PC-9 (cell line): ENCODE data around the gene SAMD11. TPM values are rescaled to one million over a fixed set of nuclear protein-coding genes. Genes with fewer than 3 reads are reported as not detected.
"Not testable (repeated sequence)": the region's sequence is repeated elsewhere in the genome, so short reads cannot be mapped to it uniquely, and the experiment has no call there.

ENCODE experiments used
- BruUV-seq: library from RNA; stranded (reverse); fragments of 400-500 nt; replicated peaks from 2 replicates; lab custom pipeline; 2021; lab: Mats Ljungman, UMichigan
- CTCF ChIA-PET: fragments of 300-600 bp; sonication (Branson Sonifier 250); formaldehyde crosslinking; loops from one replicate; lab custom pipeline; 2022; ENCODE audit warnings: antibody characterized with exemption; lab: Charles Lee
- POLR2A ChIA-PET: fragments of 300-600 bp; sonication (Branson Sonifier 250); formaldehyde crosslinking; loops from one replicate; lab custom pipeline; 2022; ENCODE audit warnings: antibody characterized with exemption; ENCODE audit not compliant: unreplicated experiment; lab: Charles Lee
- DNase-seq, 2 experiments: peaks; one replicate each; pipeline versions ENCODE4 v3.0.0 to v3.0.0-alpha.2; 2015 to 2022; ENCODE audit warnings: mixed read lengths in 1 of 2
- H2AFZ ChIP-seq: fragments of 200-600 bp; sonication (generic); 2 replicates; pipeline ENCODE4 v1.8.1; 2017; ENCODE audit warnings: antibody characterized with exemption
- H3F3A ChIP-seq: fragments of 200-600 bp; sonication (generic); 2 replicates; pipeline ENCODE4 v1.8.1; 2017; ENCODE audit warnings: antibody characterized with exemption, mild to moderate bottlenecking, low read depth; ENCODE audit not compliant: insufficient read depth
- H3K27ac ChIP-seq: fragments of 200-600 bp; sonication (generic); 2 replicates; pipeline ENCODE4 v1.6.1; 2016; ENCODE audit warnings: mixed run types
- H3K27me3 ChIP-seq: fragments of 200-600 bp; sonication (generic); 2 replicates; pipeline ENCODE4 v1.6.1; 2016; ENCODE audit warnings: low read depth, mixed run types; ENCODE audit not compliant: insufficient read depth
- H3K36me3 ChIP-seq: fragments of 200-600 bp; sonication (generic); 2 replicates; pipeline ENCODE4 v1.6.1; 2016; ENCODE audit warnings: low read depth, mixed run types
- H3K4me1 ChIP-seq: fragments of 200-600 bp; sonication (generic); replicated peaks from 2 replicates; pipeline ENCODE4 v1.6.1; 2016; ENCODE audit warnings: mixed run types; ENCODE audit not compliant: insufficient read depth
- H3K4me2 ChIP-seq: fragments of 200-600 bp; sonication (generic); 2 replicates; pipeline ENCODE4 v1.6.1; 2017; ENCODE audit warnings: mixed run types
- H3K4me3 ChIP-seq: fragments of 200-600 bp; sonication (generic); 2 replicates; pipeline ENCODE4 v1.6.1; 2016; ENCODE audit warnings: mixed run types
- H3K79me2 ChIP-seq: fragments of 200-600 bp; sonication (generic); 2 replicates; pipeline ENCODE4 v1.6.1; 2017; ENCODE audit warnings: low read depth, mixed run types
- H3K9me2 ChIP-seq: fragments of 200-600 bp; sonication (generic); 2 replicates; pipeline ENCODE4 v1.8.1; 2017; ENCODE audit warnings: mild to moderate bottlenecking; ENCODE audit not compliant: insufficient read depth
- H3K9me3 ChIP-seq: fragments of 200-600 bp; sonication (generic); 2 replicates; pipeline ENCODE4 v1.8.1; 2016; ENCODE audit warnings: low read depth; ENCODE audit not compliant: insufficient read depth
- H4K20me1 ChIP-seq: fragments of 200-600 bp; sonication (generic); 2 replicates; pipeline ENCODE4 v1.8.1; 2017; ENCODE audit not compliant: insufficient read depth
- CTCF ChIP-seq: fragments of 200-600 bp; sonication (generic); conservative IDR thresholded peaks from 2 replicates; pipeline ENCODE4 v1.6.1; 2017; ENCODE audit warnings: mixed run types, antibody characterized with exemption, mild to moderate bottlenecking, moderate library complexity
- EZH2 ChIP-seq: fragments of 200-600 bp; sonication (generic); IDR thresholded peaks from 2 replicates; pipeline ENCODE4 v1.8.0; 2017; ENCODE audit warnings: antibody characterized with exemption, low read depth
- intact Hi-C: fragments of 100-400 bp; cut with micrococcal nuclease; formaldehyde crosslinking; loops from one replicate; pipeline ENCODE4 v1.10.0; 2022; ENCODE audit not compliant: unreplicated experiment
- total RNA-seq: library from RNA; stranded (reverse); gene quantifications from 2 replicates; pipeline ENCODE4 v1.2.3, GENCODE V29; 2021

The SAMD11 gene
- total RNA-seq, 1 experiment from 2014 or later = 0.59 TPM

DNA sequence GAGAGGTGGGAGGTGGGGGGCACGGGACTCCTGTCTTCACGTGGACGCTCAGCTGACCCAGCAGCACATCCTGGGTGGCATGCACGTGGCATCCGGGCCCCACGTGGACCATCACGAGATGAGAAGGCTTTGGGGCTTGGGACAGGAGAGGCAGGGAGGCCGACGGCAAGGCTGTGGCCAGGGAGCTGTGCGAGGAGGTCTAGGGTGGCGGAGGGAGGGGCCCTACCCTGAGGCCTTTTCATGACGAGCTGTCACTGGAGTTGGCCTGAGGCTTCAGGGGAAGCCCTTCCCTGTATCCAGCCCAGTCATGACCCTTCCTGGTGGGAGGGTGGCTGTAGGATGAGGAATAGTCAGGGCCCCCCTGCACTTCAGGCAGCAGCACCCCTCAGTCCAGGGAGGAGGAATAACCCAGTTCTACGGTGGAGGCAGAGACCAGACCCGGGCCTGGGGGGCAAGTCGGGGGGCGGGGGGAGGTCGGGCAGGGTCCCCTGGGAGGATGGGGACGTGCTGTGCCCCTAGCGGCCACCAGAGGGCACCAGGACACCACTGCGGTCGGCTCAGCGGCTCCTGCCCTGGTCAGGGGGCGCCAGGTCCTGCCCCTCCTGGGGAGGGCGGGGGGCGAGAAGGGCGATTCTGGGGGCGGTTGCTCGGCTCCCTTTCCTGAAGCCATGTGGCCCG lies 60.2 kb downstream of the SAMD11 start:
- H2AFZ ChIP-seq = no peak overlapping the region
- no peak for TF ChIP-seq EZH2
- TF ChIP-seq CTCF = peak; percentile 92

GRCh38 chr1:984476-984814 lies 60.7 kb downstream of the SAMD11 start:
- peaks cover 7% of the 10 kb centered on the region; the same call in 1 of the 2 replicates for H3F3A ChIP-seq
- TF ChIP-seq EZH2 (no peak), CTCF (no peak)
- ChIA-PET POLR2A (interaction anchor here (0.6 to 0.7 kb wide), 2 partner anchors 17 to 280 kb away, joined by 3 to 8 read pairs; no protein-coding TSS in a partner anchor), CTCF (interaction anchor here (1.1 kb wide), 1 partner anchor 23 kb away, joined by 8 read pairs; no protein-coding TSS in a partner anchor)
- H3K4me3 ChIP-seq = no peak overlapping the region
- H2AFZ ChIP-seq = no peak overlapping the region
- no peaks in the 10 kb centered on the region for H3K27me3 ChIP-seq
- intact Hi-C loops = loop anchor here (1.0 to 10.0 kb wide), 3 partner anchors 79 to 308 kb away; partner anchors contain the start of genes B3GALT6 and SDF4
- no peaks in the 10 kb centered on the region for H3K9me2 ChIP-seq
- H3K27ac ChIP-seq = no peak overlapping the region
- H3K9me3 ChIP-seq = no peaks in the 10 kb centered on the region
- H4K20me1 ChIP-seq = no peaks in the 10 kb centered on the region
- H3K4me2 ChIP-seq = peak overlapping the region; percentile 60
- BruUV-seq = no TSS peak
- H3K79me2 ChIP-seq = no peaks in the 10 kb centered on the region
- no peak for DNase-seq
- H3K36me3 ChIP-seq = no peaks in the 10 kb centered on the region
- no peaks in the 10 kb centered on the region for H3K4me1 ChIP-seq

More for the DNA sequence above, 60.2 kb downstream of the SAMD11 start:
- peak in 1 of 2 experiments; percentile 55 for DNase-seq
- peaks cover 12% of the 10 kb centered on the region; the same call in 1 of the 2 replicates for H3F3A ChIP-seq
- BruUV-seq = no TSS peak
- no peaks in the 10 kb centered on the region for H3K36me3 ChIP-seq
- no peaks in the 10 kb centered on the region for H4K20me1 ChIP-seq
- ChIA-PET POLR2A (interaction anchor here (0.6 kb wide), 1 partner anchor 17 kb away, joined by 3 read pairs; no protein-coding TSS in a partner anchor), CTCF (interaction anchor here (0.6 to 1.1 kb wide), 2 partner anchors 24 to 25 kb away, joined by 3 to 8 read pairs; partner anchors contain the start of gene NOC2L)
- H3K4me1 ChIP-seq = no peaks in the 10 kb centered on the region
- no peaks in the 10 kb centered on the region for H3K9me2 ChIP-seq
- intact Hi-C loops = loop anchor here (1.0 to 10.0 kb wide), 4 partner anchors 15 to 308 kb away; partner anchors contain the start of genes B3GALT6 and SDF4
- H3K27ac ChIP-seq = no peak overlapping the region
- H3K9me3 ChIP-seq = no peaks in the 10 kb centered on the region
- no peak overlapping the region for H3K4me3 ChIP-seq
- no peaks in the 10 kb centered on the region for H3K27me3 ChIP-seq
- no peaks in the 10 kb centered on the region for H3K79me2 ChIP-seq
- peak overlapping the region; percentile 60 for H3K4me2 ChIP-seq

- H3F3A ChIP-seq = peaks cover 6% of the 10 kb centered on the region; the same call in 1 of the 2 replicates
- H3K79me2 ChIP-seq = no peaks in the 10 kb centered on the region
- H3K27ac ChIP-seq = no peak overlapping the region
- H3K9me3 ChIP-seq = no peaks in the 10 kb centered on the region
- BruUV-seq = no TSS peak
- POLR2A ChIA-PET = interaction anchor here (0.7 kb wide), 1 partner anchor 279 kb away, joined by 8 read pairs; no protein-coding TSS in a partner anchor
- intact Hi-C loops = loop anchor here (10.0 kb wide), 1 partner anchor 250 kb away; the partner anchor contains the start of genes B3GALT6 and SDF4
- H3K9me2 ChIP-seq = no peaks in the 10 kb centered on the region
- H3K4me3 ChIP-seq = no peak overlapping the region
- H3K36me3 ChIP-seq = no peaks in the 10 kb centered on the region
- CTCF ChIA-PET = no interaction called here
- TF ChIP-seq EZH2 = no peak
- no peak for TF ChIP-seq CTCF
- no peaks in the 10 kb centered on the region for H3K4me1 ChIP-seq
- no peak overlapping the region for H2AFZ ChIP-seq
- H4K20me1 ChIP-seq = no peaks in the 10 kb centered on the region
- H3K27me3 ChIP-seq = no peaks in the 10 kb centered on the region
- no peak overlapping the region for H3K4me2 ChIP-seq
- no peak for DNase-seq
Observed at GRCh38 chr1:985126-985525, 61.4 kb downstream of the SAMD11 start.

DNA sequence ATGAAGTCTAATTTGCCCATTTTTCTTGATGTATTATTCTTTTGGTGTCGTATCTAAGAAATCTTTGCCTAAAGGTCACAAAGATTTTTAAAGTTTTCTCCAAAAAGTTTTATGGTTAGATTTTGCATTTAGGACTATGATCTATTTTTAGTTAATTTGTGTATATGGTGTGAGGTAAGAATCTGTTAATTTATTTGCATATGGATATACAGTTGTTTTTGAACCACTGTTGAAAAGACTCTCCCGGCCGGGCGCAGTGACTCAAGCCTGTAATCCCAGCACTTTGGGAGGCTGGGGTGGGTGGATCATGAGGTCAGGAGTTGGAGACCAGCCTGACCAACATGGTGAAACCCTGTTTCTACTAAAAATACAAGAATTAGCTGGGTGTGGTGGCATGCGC lies 64.3 kb downstream of the SAMD11 start:
- H3K9me2 ChIP-seq, H2AFZ ChIP-seq, H3K36me3 ChIP-seq, H3K4me2 ChIP-seq, H3K79me2 ChIP-seq, DNase-seq, H3K27me3 ChIP-seq, H3K4me1 ChIP-seq, CTCF ChIA-PET, H3K4me3 ChIP-seq, POLR2A ChIA-PET, H3K9me3 ChIP-seq, H4K20me1 ChIP-seq, BruUV-seq, H3F3A ChIP-seq, H3K27ac ChIP-seq: not testable (repeated sequence)
- intact Hi-C loops = loop anchor here (10.0 kb wide), 1 partner anchor 247 kb away; the partner anchor contains the start of genes B3GALT6 and SDF4

DNA sequence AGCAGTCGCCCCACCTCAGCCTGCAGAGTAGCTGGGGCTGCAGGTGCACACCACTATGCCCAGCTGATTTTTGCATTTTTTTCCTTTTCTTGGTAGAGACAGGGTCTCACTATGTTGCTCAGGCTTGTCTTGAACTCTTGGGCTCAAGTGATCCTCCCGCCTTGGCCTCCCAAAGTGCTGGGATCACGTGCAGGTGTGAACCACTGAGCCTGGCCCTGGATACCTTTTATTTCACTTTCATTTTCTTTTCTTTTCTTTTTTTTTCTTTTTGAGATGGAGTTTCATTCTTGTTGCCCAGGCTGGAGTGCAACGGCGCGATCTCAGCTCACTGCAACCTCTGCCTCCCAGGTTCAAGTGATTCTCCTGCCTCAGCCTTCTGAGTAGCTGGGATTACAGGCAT lies 67.6 kb downstream of the SAMD11 start:
- H3K4me3 ChIP-seq, H3F3A ChIP-seq, POLR2A ChIA-PET, H3K4me1 ChIP-seq, H3K27ac ChIP-seq, H3K4me2 ChIP-seq, H3K27me3 ChIP-seq, H2AFZ ChIP-seq, H3K9me2 ChIP-seq, H3K79me2 ChIP-seq, BruUV-seq, H3K9me3 ChIP-seq, H3K36me3 ChIP-seq, DNase-seq, H4K20me1 ChIP-seq, intact Hi-C loops, CTCF ChIA-PET: not testable (repeated sequence)
